Fibroblast of lung (primary cell): ENCODE data around the gene CD83. TPM values are rescaled to one million over a fixed set of nuclear protein-coding genes. Genes with fewer than 3 reads are reported as not detected.

Source experiments
- DNase-seq, 2 donors: peaks; one replicate each; pipeline versions ENCODE4 v3.0.0 to v3.0.0-alpha.2; 2010; ENCODE audit warnings: low read depth in 2 of 2
- H2AFZ ChIP-seq: 2 replicates; pipeline ENCODE4 v1.5.1; 2012; ENCODE audit warnings: low read length, control low read depth, inconsistent platforms
- H3K27ac ChIP-seq: 2 replicates; pipeline ENCODE4 v1.5.1; 2011; ENCODE audit warnings: low read length, control low read depth; ENCODE audit not compliant: insufficient read depth
- H3K27me3 ChIP-seq: 2 replicates; pipeline ENCODE4 v1.5.1; 2011; ENCODE audit warnings: mild to moderate bottlenecking, low read length; ENCODE audit not compliant: control insufficient read depth, insufficient read depth
- H3K36me3 ChIP-seq: 2 replicates; pipeline ENCODE4 v1.5.1; 2011; ENCODE audit warnings: low read length; ENCODE audit not compliant: control insufficient read depth, insufficient read depth
- H3K4me1 ChIP-seq: 2 replicates; pipeline ENCODE4 v1.5.1; 2011; ENCODE audit warnings: low read length; ENCODE audit not compliant: control insufficient read depth, insufficient read depth; ENCODE audit errors: extremely low read depth
- H3K4me2 ChIP-seq: 2 replicates; pipeline ENCODE4 v1.5.1; 2011; ENCODE audit warnings: low read length, control low read depth; ENCODE audit not compliant: insufficient read depth; ENCODE audit errors: extremely low read depth
- H3K4me3 ChIP-seq, 4 experiments: fragments of 200-600 bp in 1 of 4; sonication (generic) in 1 of 4; replicated peaks in 1 of 4; 2 replicates each; pipeline ENCODE4 v1.5.1; 2011 to 2016; ENCODE audit warnings: low read length in 4 of 4, low read depth in 3 of 4, mild to moderate bottlenecking in 3 of 4, control low read depth in 2 of 4, inconsistent platforms in 1 of 4, mixed read lengths in 1 of 4; ENCODE audit not compliant: insufficient read depth in 1 of 4; ENCODE audit errors: control extremely low read depth in 1 of 4
- H3K79me2 ChIP-seq: 2 replicates; pipeline ENCODE4 v1.5.1; 2012; ENCODE audit warnings: mild to moderate bottlenecking, low read length, inconsistent platforms; ENCODE audit not compliant: control insufficient read depth, insufficient read depth
- H3K9ac ChIP-seq: 2 replicates; pipeline ENCODE4 v1.5.1; 2011; ENCODE audit warnings: mild to moderate bottlenecking, low read length, control low read depth; ENCODE audit not compliant: insufficient read depth
- H3K9me3 ChIP-seq: 2 replicates; pipeline ENCODE4 v1.5.1; 2012; ENCODE audit warnings: low read depth, low read length; ENCODE audit not compliant: control insufficient read depth, insufficient read depth
- H4K20me1 ChIP-seq: 2 replicates; pipeline ENCODE4 v1.5.1; 2011; ENCODE audit warnings: low read length; ENCODE audit not compliant: control insufficient read depth, insufficient read depth; ENCODE audit errors: extremely low read depth
- EZH2 ChIP-seq: IDR thresholded peaks from 2 replicates; pipeline ENCODE4 v1.5.1; 2012; ENCODE audit warnings: low read length, control low read depth, mild to moderate bottlenecking; ENCODE audit errors: missing control alignments
- polyA plus RNA-seq, 2 donors: library from polyadenylated mRNA; depleted of rRNA in 1 of 2; stranded (reverse) in 1 of 2; unstranded in 1 of 2; fragments of >200 nt; gene quantifications; 2 replicates each; pipeline ENCODE4 v1.2.1, GENCODE V29; 2011 to 2012; ENCODE audit warnings: missing spikeins in 1 of 2
- total RNA-seq: library from RNA; depleted of rRNA; stranded (reverse); fragments of >200 nt; gene quantifications from 2 replicates; pipeline ENCODE4 v1.2.1, GENCODE V29; 2014
- TF ChIP-seq, protein P1 (sequence below), 2 donors: IDR thresholded peaks in 1 of 2; conservative IDR thresholded peaks in 1 of 2; 1 replicate in 1 of 2; 2 replicates in 1 of 2; pipeline ENCODE4 v1.5.1; 2011 to 2012; ENCODE audit warnings: low read length in 2 of 2, control low read depth in 1 of 2, inconsistent platforms in 1 of 2, low read depth in 1 of 2, mild to moderate bottlenecking in 1 of 2

CD83 gene
- total and polyA plus RNA-seq, 2 donors (not counting 1 experiment from before 2014, with no cell fraction given): 2.1 to 5.0 TPM

DNA sequence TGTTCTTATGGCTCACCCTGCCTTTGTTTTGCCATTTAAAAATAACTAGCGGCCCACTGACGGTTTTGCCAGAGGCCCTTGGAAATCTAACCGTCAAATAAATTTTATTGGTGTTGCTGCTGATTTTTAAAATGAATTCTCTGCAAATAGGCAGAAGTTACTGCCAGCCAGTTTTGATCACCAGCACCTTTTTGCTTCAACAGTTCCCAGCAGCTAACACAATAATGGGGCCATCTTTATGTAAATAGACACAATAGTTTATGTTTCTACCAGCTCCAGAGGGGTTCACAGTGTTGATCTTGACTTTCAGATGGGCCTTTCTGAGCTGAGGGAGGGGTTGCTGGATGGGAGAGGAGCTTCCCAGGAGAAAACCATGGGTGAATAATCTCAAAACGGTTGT lies 11.2 kb downstream of the CD83 start:
- Histone ChIP-seq H3K4me1 (no peaks in the 10 kb centered on the region), H3K27ac (no peak overlapping the region), H3K4me2 (no peak overlapping the region), H3K4me3 (no peak overlapping the region), H3K36me3 (no peaks in the 10 kb centered on the region), H2AFZ (no peak overlapping the region), H3K27me3 (no peaks in the 10 kb centered on the region), H3K9me3 (no peaks in the 10 kb centered on the region), H3K79me2 (no peaks in the 10 kb centered on the region), H4K20me1 (no peaks in the 10 kb centered on the region), H3K9ac (no peak overlapping the region)
- DNase-seq: no peak
- no peak for TF ChIP-seq EZH2
- TF ChIP-seq, protein P1, sequence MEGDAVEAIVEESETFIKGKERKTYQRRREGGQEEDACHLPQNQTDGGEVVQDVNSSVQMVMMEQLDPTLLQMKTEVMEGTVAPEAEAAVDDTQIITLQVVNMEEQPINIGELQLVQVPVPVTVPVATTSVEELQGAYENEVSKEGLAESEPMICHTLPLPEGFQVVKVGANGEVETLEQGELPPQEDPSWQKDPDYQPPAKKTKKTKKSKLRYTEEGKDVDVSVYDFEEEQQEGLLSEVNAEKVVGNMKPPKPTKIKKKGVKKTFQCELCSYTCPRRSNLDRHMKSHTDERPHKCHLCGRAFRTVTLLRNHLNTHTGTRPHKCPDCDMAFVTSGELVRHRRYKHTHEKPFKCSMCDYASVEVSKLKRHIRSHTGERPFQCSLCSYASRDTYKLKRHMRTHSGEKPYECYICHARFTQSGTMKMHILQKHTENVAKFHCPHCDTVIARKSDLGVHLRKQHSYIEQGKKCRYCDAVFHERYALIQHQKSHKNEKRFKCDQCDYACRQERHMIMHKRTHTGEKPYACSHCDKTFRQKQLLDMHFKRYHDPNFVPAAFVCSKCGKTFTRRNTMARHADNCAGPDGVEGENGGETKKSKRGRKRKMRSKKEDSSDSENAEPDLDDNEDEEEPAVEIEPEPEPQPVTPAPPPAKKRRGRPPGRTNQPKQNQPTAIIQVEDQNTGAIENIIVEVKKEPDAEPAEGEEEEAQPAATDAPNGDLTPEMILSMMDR (conservative IDR thresholded peaks at IDR 0.05 in 1 of 2, IDR thresholded peaks at IDR 0.05 in 1 of 2; ENCODE audit: low read depth in 1 of 2, low read length in 2 of 2): no peak

GRCh38 chr6:14129575-14129974 lies 12.0 kb downstream of the CD83 start:
- Histone ChIP-seq H3K9me3 (no peaks in the 10 kb centered on the region), H3K4me3 (no peak overlapping the region), H3K36me3 (no peaks in the 10 kb centered on the region), H3K27ac (no peak overlapping the region), H4K20me1 (no peaks in the 10 kb centered on the region), H3K4me2 (no peak overlapping the region), H3K79me2 (no peaks in the 10 kb centered on the region), H3K4me1 (no peaks in the 10 kb centered on the region), H3K27me3 (no peaks in the 10 kb centered on the region), H3K9ac (no peak overlapping the region), H2AFZ (no peak overlapping the region)
- TF ChIP-seq, protein P1 (conservative IDR thresholded peaks at IDR 0.05 in 1 of 2, IDR thresholded peaks at IDR 0.05 in 1 of 2; ENCODE audit: low read depth in 1 of 2, low read length in 2 of 2): peak; percentile 38 to 64
- no peak for TF ChIP-seq EZH2
- peak; percentile 77 to 82 for DNase-seq

GRCh38 chr6:14130435-14131075 lies 13.0 kb downstream of the CD83 start:
- Histone ChIP-seq H3K4me3 (no peak overlapping the region), H3K79me2 (no peaks in the 10 kb centered on the region)
- no peak for TF ChIP-seq EZH2
- TF ChIP-seq, protein P1 (conservative IDR thresholded peaks at IDR 0.05 in 1 of 2, IDR thresholded peaks at IDR 0.05 in 1 of 2; ENCODE audit: low read depth in 1 of 2, low read length in 2 of 2): no peak

More at GRCh38 chr6:14130435-14131075, 13.0 kb downstream of the CD83 start:
- no peak overlapping the region for H2AFZ ChIP-seq
- no peaks in the 10 kb centered on the region for H3K27me3 ChIP-seq
- H3K27ac ChIP-seq: no peak overlapping the region
- H3K9me3 ChIP-seq: no peaks in the 10 kb centered on the region
- no peaks in the 10 kb centered on the region for H4K20me1 ChIP-seq
- DNase-seq: peak in 1 of 2 donors; percentile 46
- no peak overlapping the region for H3K9ac ChIP-seq
- H3K4me2 ChIP-seq: no peak overlapping the region
- no peaks in the 10 kb centered on the region for H3K36me3 ChIP-seq
- no peaks in the 10 kb centered on the region for H3K4me1 ChIP-seq
